Stimulated activated CD4-positive, alpha-beta T cell treated with anti-CD3 and anti-CD28 coated beads, Interleukin-15, amount 100 ng/mL, for 24 hours (primary cell): ENCODE data around the gene CES1.
"Not testable (repeated sequence)": the region's sequence is repeated elsewhere in the genome, so short reads cannot be mapped to it uniquely, and the experiment has no call there.

ENCODE experiments used
- DNase-seq: peaks from one replicate; pipeline ENCODE4 v3.0.0-alpha.2; 2020

CES1 gene

DNA sequence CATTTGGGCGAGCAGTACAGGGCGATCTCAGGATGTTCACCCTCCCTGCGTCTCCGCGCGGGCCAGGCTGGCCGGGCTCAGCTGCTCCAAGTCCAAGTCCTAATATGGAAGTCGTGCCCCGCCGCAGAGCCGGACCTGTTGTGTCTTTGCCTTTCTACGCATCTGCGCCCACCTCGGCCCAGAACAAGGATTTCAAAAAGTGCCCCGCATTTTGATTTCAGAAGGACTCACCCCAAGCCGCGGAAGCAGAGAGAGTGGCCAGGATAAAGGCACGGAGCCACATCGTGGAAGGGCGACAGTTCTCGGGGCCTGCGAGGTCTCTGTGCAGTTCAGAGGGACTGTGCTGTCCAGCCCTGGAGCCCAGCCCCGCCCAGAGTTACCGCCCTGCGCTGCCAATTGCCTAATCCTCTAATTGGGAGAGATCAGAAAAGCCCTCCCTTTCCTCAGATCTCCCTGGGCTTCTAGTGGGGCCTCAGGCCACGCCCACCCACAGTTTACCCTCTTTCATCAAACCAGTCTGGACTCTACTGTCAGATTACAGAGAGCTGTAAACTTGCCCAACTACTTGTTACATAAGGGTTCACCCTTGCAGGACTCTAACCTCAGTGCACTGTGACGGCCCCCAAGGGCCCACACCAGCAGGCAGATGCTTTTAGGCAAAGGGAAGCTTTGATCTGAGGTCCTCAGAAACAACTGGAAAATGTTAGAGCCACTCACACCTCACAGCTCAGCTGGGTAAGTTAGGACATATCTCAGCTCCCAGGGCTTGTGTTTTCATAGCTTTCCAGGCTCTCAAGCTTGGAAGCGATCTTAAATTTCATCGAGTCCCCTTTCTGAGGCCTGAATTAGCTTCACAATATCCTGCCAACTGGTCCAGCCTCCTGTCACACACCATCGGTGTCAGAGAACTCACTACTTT is at the start of gene CES1:
CES1 (minus strand) TSS at position 324 of the 919 bp plus-strand sequence; CDS start at position 283, 41 bp downstream.
- no peak for DNase-seq

DNA sequence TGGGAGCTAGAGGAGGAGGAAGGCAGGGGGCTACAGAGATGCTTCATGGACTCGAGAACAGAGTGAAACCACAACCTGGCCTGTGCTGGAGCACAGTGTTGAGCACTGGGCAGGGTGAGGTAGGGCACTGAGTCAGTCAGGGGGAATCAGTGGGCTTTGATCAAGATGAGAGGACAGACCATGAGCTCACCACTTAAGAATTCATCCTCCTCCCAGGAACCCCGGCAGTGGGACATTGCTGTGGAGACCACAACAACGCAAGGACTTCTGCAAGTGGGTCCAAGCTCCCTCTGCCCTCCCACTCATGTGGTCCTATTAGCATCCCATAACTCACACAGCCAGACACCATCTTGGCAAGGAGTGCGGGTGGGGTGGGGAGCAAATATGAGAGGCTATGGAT is 44.0 kb upstream of the CES1 start:
- DNase-seq = no peak

DNA sequence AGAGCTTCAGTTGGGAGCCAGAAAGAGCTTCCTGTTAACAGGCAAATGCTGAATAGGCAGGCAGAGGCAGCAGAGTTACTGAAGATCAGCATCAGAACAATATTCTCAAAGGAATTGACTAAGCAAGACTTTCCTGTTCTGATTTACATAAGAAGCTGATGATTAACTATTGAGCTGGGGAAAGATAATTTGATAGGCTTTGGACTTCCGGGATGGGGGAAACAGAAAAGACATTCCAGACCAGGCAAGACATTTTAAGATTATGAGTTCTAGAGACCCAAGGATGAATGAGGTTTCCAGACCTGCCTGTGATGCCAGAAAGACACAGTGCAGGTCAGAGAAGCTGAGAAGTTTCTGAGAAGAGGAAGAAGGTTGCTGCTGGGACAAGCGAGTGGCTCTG is 42.4 kb upstream of the CES1 start, which contains the start of gene CES5A:
CES5A (minus strand) TSS at position 101 of the 400 bp plus-strand sequence. CDS start 152 bp downstream, outside the sequence.
- no peak for DNase-seq

- DNase-seq = no peak
These were observed 40.2 kb upstream of the CES1 start for GRCh38 chr16:55873122-55873521.

- DNase-seq = no peak
These were observed 39.2 kb upstream of the CES1 start for GRCh38 chr16:55872130-55872529.

DNA sequence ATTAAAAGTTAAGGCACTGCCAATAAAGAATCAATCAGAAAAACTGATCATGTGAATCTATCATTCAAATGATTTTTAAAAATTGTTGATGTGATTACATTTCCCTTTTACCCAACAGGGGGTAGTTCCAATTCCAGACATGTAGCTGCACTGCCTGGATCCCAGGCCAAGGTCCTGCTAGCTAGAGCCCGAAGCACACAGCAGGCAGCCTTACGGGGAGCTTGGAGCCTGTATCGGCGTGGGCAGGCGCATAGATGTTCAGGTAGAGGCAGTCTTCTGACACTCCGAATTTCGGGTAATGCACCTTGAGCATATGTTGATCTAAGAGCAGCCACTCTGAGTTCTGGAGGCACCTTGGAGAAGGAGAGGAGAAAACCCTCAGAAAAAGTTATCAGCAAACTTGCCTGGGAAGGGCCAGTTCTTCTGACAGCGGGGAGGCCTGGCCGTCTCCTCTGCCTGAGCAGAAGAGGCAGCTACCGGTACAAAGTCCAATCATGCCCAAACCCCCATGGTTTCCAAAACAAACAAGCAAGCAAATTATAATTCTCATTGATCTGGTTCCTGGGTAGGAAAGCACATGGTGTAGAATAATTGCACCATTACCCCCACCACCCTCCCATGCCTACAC is 38.6 kb upstream of the CES1 start:
- no peak for DNase-seq

- DNase-seq = no peak
These were observed 36.1 kb upstream of the CES1 start for GRCh38 chr16:55868980-55869379.

- no peak for DNase-seq
These were observed 35.2 kb upstream of the CES1 start for GRCh38 chr16:55868137-55868536.

GRCh38 chr16:55861288-55861687 is 28.4 kb upstream of the CES1 start:
- DNase-seq = no peak

- not testable (repeated sequence) for DNase-seq
These were observed 24.8 kb upstream of the CES1 start for GRCh38 chr16:55857650-55858049.

- no peak for DNase-seq
These were observed 24.1 kb upstream of the CES1 start for GRCh38 chr16:55856950-55857349.

GRCh38 chr16:55853114-55853513 is 20.2 kb upstream of the CES1 start:
- DNase-seq = no peak

- DNase-seq = no peak
These were observed 16.6 kb upstream of the CES1 start for GRCh38 chr16:55849536-55849935.

DNA sequence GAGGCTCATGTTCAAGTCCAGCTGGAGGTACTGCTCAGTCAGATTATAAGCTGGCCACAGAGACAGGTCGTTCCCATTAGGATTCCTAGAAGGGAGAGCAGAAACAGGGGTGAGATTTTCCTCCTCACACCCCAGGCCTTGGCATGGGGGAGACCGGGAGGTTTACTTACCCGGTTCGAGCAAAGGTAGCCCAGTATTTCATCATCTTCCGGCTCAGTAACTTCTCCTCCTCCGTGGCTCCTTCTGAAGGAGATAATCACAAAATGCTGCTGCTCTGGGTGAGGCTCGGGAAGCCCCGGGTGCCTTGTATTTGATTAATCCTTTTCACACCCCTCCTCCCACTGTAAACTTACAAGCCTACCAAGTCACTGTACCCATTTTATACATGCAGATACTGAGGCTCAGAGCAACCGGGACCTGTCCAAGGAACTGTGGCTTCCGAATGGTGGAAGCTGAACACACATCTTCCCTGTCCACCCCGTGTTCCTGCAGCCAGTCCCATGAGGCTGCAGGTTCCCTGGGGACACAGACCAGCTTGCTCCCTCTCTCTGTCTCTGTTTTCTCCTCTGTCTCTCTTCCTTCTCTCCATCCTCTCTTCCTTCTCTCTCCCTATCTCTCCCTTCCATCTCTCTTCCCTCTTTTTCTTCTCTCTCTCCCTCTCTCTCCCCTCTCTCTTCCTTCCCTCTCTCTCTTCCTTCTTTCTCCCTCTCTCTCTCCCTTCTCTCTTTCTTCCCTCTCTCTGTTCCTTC is 13.9 kb upstream of the CES1 start:
- no peak for DNase-seq

- no peak for DNase-seq
These were observed 10.2 kb upstream of the CES1 start for GRCh38 chr16:55843105-55843395.

- DNase-seq = peak; percentile 12
These were observed 9.6 kb upstream of the CES1 start for GRCh38 chr16:55842369-55843104.

DNA sequence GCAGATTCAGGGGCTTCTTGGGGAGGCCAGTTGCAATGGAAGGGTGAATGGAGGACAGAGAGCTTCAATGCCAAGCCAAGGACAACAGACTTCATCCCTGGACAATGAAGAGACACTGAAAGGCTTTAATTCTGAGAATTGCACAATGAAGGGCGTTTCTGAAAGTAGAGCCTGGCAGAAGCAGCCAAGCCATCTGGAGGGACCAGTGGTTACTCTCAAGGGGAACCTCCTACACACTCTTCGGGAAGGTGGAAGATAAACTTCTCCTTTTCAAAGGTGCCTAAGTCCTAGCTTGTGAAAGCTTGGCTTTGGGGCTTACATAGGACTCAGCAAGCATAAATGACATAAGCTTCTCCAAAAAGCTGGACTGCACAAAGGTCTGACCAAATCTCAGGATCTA is 6.2 kb upstream of the CES1 start:
- DNase-seq = no peak

DNA sequence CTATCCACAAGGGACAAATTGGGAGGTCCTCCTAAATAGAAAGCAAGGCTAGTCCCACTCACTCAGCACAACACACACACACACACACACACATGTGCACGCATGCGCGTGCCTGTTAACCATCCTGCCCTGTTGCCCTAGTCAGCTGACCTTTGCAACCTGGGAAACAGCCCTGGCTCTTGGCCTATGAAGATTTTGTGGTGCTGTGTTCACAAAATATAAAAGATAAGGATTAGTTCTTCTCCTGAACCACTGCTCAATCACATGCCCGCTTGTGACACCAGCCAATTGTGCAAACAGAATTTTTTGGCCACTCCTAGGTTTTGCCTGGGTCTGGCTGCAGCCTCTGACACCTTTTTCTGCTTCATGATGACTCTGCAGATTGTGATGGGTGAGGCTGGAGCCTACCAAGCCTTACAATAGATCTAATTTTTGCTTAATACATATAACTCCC is 3.3 kb upstream of the CES1 start:
- no peak for DNase-seq

DNA sequence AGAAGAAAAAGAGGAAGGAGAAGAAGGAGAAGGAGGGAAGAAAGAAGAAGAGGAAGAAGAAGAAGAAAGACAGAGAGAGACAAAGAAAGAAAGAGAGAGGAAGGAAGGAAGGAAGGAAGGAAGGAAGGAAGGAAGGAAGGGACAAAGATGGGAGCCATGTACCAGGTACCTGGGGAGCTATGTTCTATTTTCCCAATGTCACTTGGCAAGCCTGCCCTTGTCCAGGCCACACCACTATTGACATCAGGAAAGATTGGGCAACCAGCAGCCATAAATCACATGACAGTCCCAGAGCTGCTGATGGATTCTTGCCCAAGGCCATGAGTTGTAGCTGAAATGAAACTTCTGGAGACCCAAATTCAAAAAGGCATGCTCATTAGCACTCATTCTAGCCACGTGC is 2.7 kb upstream of the CES1 start:
- no peak for DNase-seq

DNA sequence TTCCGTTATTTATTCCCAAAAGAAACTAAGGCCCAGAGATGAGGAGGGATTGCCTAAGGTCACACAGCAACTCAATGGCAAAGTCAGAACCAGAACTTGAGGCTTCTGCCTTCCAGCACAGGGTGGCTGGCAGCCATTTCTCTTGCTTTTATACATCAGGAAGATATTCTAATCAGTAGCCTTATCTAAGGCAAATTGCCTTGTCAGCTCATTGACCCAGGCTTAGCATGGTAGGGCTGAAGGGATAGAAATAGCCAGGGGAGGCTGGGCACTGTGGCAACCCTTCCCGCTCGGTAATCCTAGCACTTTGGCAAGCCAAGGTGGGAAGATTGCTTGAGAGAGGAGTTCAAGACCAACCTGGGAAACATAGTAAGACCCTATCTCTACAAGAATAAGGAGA is 2.3 kb upstream of the CES1 start:
- not testable (repeated sequence) for DNase-seq

GRCh38 chr16:55834049-55834448 is 1.2 kb upstream of the CES1 start:
- no peak for DNase-seq

GRCh38 chr16:55832425-55832772 is 497 bp downstream of the CES1 start:
- DNase-seq = no peak
